Astrocyte (in vitro differentiated cells and primary cell): ENCODE results near the gene DDX39A. TPM values are rescaled to one million over a fixed set of nuclear protein-coding genes. Genes with fewer than 3 reads are reported as not detected.
"Not testable (repeated sequence)": the region's sequence is repeated elsewhere in the genome, so short reads cannot be mapped to it uniquely, and the experiment has no call there.

Experiments used
- DNase-seq: peaks from one replicate; pipeline ENCODE4 v3.0.0-alpha.2; 2010; ENCODE audit warnings: low read depth
- FAIRE-seq: peaks from 2 replicates; lab custom pipeline; 2011; peaks lifted over from hg19 to GRCh38; lab: Jason Lieb, UNC
- H2AFZ ChIP-seq: 2 replicates; pipeline ENCODE4 v1.6.0; 2012; ENCODE audit warnings: low read depth, low read length, inconsistent platforms
- H3K27ac ChIP-seq: 2 replicates; pipeline ENCODE4 v1.5.1; 2011; ENCODE audit warnings: low read depth, low read length, inconsistent platforms
- H3K27me3 ChIP-seq: 2 replicates; pipeline ENCODE4 v1.6.0; 2011; ENCODE audit warnings: low read length, inconsistent platforms; ENCODE audit not compliant: insufficient read depth
- H3K36me3 ChIP-seq: 2 replicates; pipeline ENCODE4 v1.5.1; 2011; ENCODE audit warnings: low read length, inconsistent platforms; ENCODE audit not compliant: insufficient read depth
- H3K4me1 ChIP-seq: 2 replicates; pipeline ENCODE4 v1.5.1; 2011; ENCODE audit warnings: low read length, inconsistent platforms; ENCODE audit not compliant: insufficient read depth
- H3K4me2 ChIP-seq: 2 replicates; pipeline ENCODE4 v1.6.0; 2012; ENCODE audit warnings: low read length, inconsistent platforms
- H3K4me3 ChIP-seq: 2 replicates; pipeline ENCODE4 v1.5.1; 2011; ENCODE audit warnings: low read depth, mild to moderate bottlenecking, low read length, inconsistent platforms; ENCODE audit not compliant: insufficient read depth
- H3K79me2 ChIP-seq: 2 replicates; pipeline ENCODE4 v1.6.0; 2012; ENCODE audit warnings: mild to moderate bottlenecking, low read length, inconsistent platforms; ENCODE audit not compliant: insufficient read depth
- H3K9ac ChIP-seq: 2 replicates; pipeline ENCODE4 v1.6.0; 2012; ENCODE audit warnings: mild to moderate bottlenecking, low read length, inconsistent platforms
- H3K9me3 ChIP-seq: 2 replicates; pipeline ENCODE4 v1.5.1; 2012; ENCODE audit warnings: low read depth, mild to moderate bottlenecking, low read length, inconsistent platforms; ENCODE audit not compliant: insufficient read depth
- H4K20me1 ChIP-seq: 2 replicates; pipeline ENCODE4 v1.6.0; 2012; ENCODE audit warnings: low read length, inconsistent platforms; ENCODE audit not compliant: insufficient read depth
- H3K27ac Mint-ChIP-seq: one replicate; pipeline ENCODE4 v1.8.0; 2021; ENCODE audit warnings: mild to moderate bottlenecking, mixed read lengths; ENCODE audit not compliant: unreplicated experiment
- H3K27me3 Mint-ChIP-seq: one replicate; pipeline ENCODE4 v1.8.0; 2021; ENCODE audit warnings: low read depth, mixed read lengths; ENCODE audit not compliant: unreplicated experiment
- H3K36me3 Mint-ChIP-seq: one replicate; pipeline ENCODE4 v1.8.0; 2021; ENCODE audit warnings: low read depth, mixed read lengths; ENCODE audit not compliant: unreplicated experiment
- H3K4me1 Mint-ChIP-seq: one replicate; pipeline ENCODE4 v1.8.0; 2021; ENCODE audit warnings: low read depth, mixed read lengths; ENCODE audit not compliant: unreplicated experiment
- H3K4me3 Mint-ChIP-seq: one replicate; pipeline ENCODE4 v1.8.0; 2021; ENCODE audit warnings: mild to moderate bottlenecking, moderate library complexity, mixed read lengths; ENCODE audit not compliant: unreplicated experiment
- H3K9me3 Mint-ChIP-seq: one replicate; pipeline ENCODE4 v1.8.0; 2021; ENCODE audit warnings: mild to moderate bottlenecking, mixed read lengths; ENCODE audit not compliant: unreplicated experiment
- CTCF ChIP-seq: IDR thresholded peaks from 2 replicates; pipeline ENCODE4 v1.5.1; 2011; ENCODE audit warnings: low read depth, mild to moderate bottlenecking, inconsistent platforms, low read length, moderate library complexity; ENCODE audit not compliant: insufficient read depth
- EZH2 ChIP-seq: IDR thresholded peaks from 2 replicates; pipeline ENCODE4 v1.6.1; 2012; ENCODE audit warnings: mild to moderate bottlenecking, low read length, inconsistent platforms; ENCODE audit not compliant: insufficient read depth
- total RNA-seq: library from RNA; stranded (reverse); gene quantifications from 2 replicates; pipeline ENCODE4 v1.2.1, GENCODE V29; 2021

The DDX39A gene
- total RNA-seq, 1 donor from 2014 or later = 54.9 TPM

- Mint-ChIP-seq H3K27ac (no peak overlapping the region), H3K9me3 (peaks cover 3% of the 10 kb centered on the region), H3K4me1 (no peaks in the 10 kb centered on the region), H3K36me3 (peaks cover 6% of the 10 kb centered on the region), H3K27me3 (no peaks in the 10 kb centered on the region), H3K4me3 (no peak overlapping the region)
- Histone ChIP-seq H3K27me3 (no peaks in the 10 kb centered on the region), H3K9ac (no peak overlapping the region), H2AFZ (no peak overlapping the region), H3K27ac (no peak overlapping the region), H4K20me1 (peaks cover 44% of the 10 kb centered on the region), H3K4me1 (peaks cover 6% of the 10 kb centered on the region), H3K4me2 (peak overlapping the region; percentile 41), H3K36me3 (peaks cover 28% of the 10 kb centered on the region), H3K79me2 (peaks cover 15% of the 10 kb centered on the region), H3K4me3 (no peak overlapping the region), H3K9me3 (no peaks in the 10 kb centered on the region)
- FAIRE-seq (no peak), DNase-seq (peak; percentile 59)
- TF ChIP-seq EZH2 = no peak
- peak; percentile 33 for TF ChIP-seq CTCF
Measured at GRCh38 chr19:14405758-14406644, 13.1 kb downstream of the DDX39A start.

- Histone ChIP-seq H3K27me3 (no peaks in the 10 kb centered on the region), H3K9me3 (no peaks in the 10 kb centered on the region), H3K4me3 (no peak overlapping the region), H3K36me3 (peaks cover 24% of the 10 kb centered on the region), H3K9ac (no peak overlapping the region), H3K79me2 (peaks cover 10% of the 10 kb centered on the region), H2AFZ (no peak overlapping the region), H4K20me1 (peaks cover 38% of the 10 kb centered on the region), H3K27ac (no peak overlapping the region), H3K4me1 (peaks cover 11% of the 10 kb centered on the region), H3K4me2 (no peak overlapping the region)
- Mint-ChIP-seq H3K4me1 (no peaks in the 10 kb centered on the region), H3K9me3 (peaks cover 3% of the 10 kb centered on the region), H3K27me3 (no peaks in the 10 kb centered on the region), H3K27ac (no peak overlapping the region), H3K4me3 (no peak overlapping the region), H3K36me3 (peaks cover 3% of the 10 kb centered on the region)
- no peak for TF ChIP-seq CTCF
- no peak for TF ChIP-seq EZH2
- no peak for DNase-seq
- FAIRE-seq = no peak
Measured at GRCh38 chr19:14405380-14405757, 13.8 kb downstream of the DDX39A start.

- H3K27me3 ChIP-seq = no peaks in the 10 kb centered on the region
- no peaks in the 10 kb centered on the region for H3K9me3 ChIP-seq
- H3K36me3 Mint-ChIP-seq = peaks cover 3% of the 10 kb centered on the region
- FAIRE-seq = no peak
- H3K4me3 ChIP-seq = no peak overlapping the region
- no peak overlapping the region for H3K9ac ChIP-seq
- H2AFZ ChIP-seq = no peak overlapping the region
- peaks cover 17% of the 10 kb centered on the region for H3K36me3 ChIP-seq
- no peaks in the 10 kb centered on the region for H3K4me1 Mint-ChIP-seq
- peaks cover 27% of the 10 kb centered on the region for H4K20me1 ChIP-seq
- no peak for DNase-seq
- no peak overlapping the region for H3K27ac ChIP-seq
- H3K4me3 Mint-ChIP-seq = no peak overlapping the region
- H3K27ac Mint-ChIP-seq = no peak overlapping the region
- H3K79me2 ChIP-seq = peaks cover 2% of the 10 kb centered on the region
- peaks cover 11% of the 10 kb centered on the region for H3K4me1 ChIP-seq
- H3K4me2 ChIP-seq = no peak overlapping the region
- H3K9me3 Mint-ChIP-seq = peaks cover 3% of the 10 kb centered on the region
- TF ChIP-seq EZH2 = no peak
- TF ChIP-seq CTCF = no peak
- H3K27me3 Mint-ChIP-seq = no peaks in the 10 kb centered on the region
Measured at GRCh38 chr19:14404312-14404711, 14.8 kb downstream of the DDX39A start.

- H3K4me3 Mint-ChIP-seq, H2AFZ ChIP-seq, H3K36me3 ChIP-seq, DNase-seq, H3K27ac Mint-ChIP-seq, H3K9ac ChIP-seq, H3K27me3 Mint-ChIP-seq, H3K4me2 ChIP-seq, H3K4me3 ChIP-seq, H3K36me3 Mint-ChIP-seq, H3K9me3 Mint-ChIP-seq, H3K79me2 ChIP-seq, FAIRE-seq, H3K4me1 Mint-ChIP-seq, H3K27me3 ChIP-seq, H3K27ac ChIP-seq, H3K9me3 ChIP-seq: not testable (repeated sequence)
- H3K4me1 ChIP-seq = peaks cover 11% of the 10 kb centered on the region
- H4K20me1 ChIP-seq = peaks cover 18% of the 10 kb centered on the region
Measured at GRCh38 chr19:14403145-14403930, 15.8 kb downstream of the DDX39A start.
